GM21786 (cell line): ENCODE measurements around the gene CABP1.
"Not testable (repeated sequence)": the region's sequence is repeated elsewhere in the genome, so short reads cannot be mapped to it uniquely, and the experiment has no call there.

Source experiments
- ATAC-seq: cut with Tn5 transposase; IDR thresholded peaks from one replicate; pipeline ENCODE4 v1.9.1; 2021; ENCODE audit not compliant: unreplicated experiment

The CABP1 gene

DNA sequence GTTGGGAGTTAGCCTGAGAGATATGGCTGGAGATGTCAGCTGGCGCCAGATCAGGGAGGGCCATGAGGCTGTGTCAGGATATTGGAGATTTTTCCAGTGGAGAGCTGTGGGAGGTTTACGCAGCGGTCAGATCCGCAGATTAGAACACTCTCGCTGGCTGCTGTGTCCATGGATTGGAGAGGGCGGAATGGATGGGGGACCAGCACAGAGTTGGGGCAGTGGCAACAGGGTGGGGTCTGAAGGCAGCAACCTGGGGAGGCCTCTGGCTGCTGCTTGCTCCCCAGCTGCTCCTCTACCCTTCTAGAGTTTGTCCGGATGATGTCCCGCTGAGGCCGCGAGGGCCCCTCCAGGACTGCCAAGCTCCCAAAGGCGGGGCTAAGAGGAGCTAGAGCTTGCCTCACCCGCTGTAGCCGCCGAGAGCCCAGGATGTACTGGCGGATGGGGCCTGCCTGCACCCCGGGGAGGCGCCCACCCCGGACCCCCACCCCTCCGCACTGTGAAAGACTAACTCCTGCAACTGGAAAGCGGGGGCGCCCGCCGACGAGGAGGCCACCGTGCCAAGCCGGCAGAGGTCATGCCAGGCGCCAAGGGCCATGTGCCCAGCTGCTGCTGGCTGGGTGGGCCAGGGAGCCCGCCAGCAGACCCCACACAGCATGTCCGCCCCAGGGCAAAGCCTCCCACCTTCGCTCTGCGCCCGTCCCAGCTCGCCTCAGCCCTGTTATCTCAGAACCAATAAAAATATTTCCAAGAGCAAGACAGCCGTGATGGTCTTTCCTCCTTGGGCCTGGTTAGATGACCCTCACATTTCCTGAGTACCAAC is 26.4 kb downstream of the CABP1 start:
- no peak for ATAC-seq

DNA sequence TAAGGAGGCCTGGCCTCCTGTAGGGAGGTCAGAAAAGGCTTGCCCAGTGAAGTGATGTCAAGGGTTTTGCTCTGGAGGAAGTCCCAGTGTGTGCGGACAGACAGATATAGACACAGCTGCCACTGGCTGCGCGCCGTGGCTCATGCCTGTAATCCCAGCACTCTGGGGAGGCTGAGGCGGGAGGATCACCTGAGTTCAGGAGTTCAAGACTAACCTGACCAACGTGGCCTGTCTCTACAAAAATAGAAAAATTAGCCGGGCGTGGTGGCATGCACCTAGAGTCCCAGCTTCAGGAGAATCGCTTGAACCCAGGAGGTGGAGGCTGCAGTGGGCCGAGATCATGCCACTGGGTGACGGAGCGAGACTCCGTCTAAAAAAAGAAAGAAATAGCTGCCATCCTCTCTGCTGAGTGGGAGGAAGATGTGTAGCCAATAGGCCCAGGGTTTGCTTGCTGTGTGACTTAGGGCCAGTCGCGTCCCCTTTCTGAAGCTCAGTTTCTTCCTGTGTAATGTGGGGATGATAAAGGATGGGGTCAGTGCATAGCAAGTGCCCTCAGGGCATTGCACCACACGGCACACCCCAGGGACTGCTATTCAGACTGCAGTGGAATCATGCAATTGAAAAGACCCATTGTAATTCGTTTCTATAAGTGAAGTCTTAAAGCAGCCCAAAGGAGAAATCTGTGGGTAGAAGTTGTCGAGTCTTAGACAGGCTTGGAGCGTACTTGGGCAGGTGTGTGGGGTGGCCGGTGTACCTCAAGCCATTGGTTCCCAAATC is 27.9 kb downstream of the CABP1 start:
- ATAC-seq, result no peak

DNA sequence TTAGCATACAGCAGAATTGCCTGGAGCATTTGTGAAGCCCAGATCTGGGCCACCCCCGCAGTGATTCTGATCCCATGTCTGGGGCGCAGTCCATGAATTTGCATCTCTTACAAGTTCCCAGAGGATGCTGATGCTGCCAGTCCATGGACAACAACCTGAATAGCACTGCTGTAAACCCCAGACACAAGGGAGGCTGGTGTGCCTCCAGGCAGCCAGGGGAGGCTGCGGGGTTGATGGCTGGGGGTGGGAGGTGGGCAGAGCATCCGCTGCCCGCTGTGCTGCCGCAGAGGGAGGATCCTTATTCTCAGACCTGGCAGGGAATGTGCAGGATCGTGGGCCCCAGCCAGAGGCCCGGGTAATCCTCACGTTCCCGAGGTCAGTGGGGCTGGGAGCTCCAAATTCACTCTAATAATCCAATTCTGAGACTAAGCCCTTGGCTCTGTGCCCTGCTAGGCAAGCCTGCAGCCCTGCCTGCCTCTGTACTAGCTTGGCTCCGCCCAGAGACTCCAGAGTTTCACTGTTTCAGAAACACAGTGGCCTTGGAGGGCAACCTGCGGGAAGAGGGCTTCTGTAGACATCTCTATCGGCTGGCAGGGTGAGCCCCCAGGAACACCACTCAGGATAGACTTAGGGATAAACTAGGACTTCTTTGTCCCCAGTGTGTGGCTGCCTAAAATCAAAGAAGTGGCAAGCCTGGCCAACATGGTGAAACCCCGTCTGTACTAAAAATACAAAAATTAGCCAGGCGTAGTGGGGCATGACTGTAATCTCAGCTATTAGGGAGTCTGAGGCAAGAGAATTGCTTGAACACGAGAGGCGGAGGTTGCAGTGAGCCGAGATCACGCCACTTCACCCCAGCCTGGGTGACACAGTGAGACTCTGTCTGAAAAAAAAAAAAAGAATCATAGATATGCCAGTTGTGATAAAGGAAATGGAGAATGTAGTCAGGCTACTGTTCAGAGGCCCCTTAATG is 28.7 kb downstream of the CABP1 start:
- peak; percentile 62 for ATAC-seq

DNA sequence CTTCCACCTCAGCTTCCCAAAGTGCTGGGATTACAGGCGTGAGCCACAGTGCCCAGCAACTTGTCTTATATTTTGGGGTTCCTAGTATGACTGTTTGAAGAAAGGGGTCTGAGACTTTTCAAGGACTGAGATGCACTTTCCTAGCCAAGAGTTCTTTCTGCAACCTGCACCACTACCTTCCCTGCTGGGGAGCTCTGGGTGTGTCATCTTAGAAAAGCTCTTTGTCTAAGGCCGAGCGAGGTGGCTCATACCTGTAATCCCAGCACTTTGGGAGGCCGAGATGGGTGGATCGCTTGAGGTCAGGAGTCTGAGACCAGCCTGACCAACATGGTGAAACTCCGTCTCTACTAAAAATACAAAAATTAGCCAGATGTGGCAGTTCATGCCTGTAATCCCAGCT is 29.8 kb downstream of the CABP1 start:
- ATAC-seq, result not testable (repeated sequence)

DNA sequence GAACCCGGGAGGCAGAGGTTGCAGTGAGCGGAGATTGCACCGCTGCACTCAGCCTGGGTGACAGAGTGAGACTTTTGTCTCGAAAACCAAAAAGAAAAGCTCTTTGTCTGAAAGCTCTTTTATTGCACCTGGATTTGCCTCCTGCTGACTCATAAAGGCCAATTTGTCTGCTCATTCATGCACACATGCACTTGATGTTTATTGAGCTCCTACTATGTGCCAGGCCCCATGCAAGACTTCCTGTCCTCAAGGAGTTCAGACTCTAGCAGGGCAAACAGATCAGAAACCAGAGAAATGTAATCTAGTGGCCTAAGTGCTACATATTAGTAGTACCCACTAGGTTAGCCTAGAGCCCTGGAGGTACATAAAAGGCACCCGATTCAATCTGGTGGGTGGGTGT is 30.2 kb downstream of the CABP1 start:
- no peak for ATAC-seq

DNA sequence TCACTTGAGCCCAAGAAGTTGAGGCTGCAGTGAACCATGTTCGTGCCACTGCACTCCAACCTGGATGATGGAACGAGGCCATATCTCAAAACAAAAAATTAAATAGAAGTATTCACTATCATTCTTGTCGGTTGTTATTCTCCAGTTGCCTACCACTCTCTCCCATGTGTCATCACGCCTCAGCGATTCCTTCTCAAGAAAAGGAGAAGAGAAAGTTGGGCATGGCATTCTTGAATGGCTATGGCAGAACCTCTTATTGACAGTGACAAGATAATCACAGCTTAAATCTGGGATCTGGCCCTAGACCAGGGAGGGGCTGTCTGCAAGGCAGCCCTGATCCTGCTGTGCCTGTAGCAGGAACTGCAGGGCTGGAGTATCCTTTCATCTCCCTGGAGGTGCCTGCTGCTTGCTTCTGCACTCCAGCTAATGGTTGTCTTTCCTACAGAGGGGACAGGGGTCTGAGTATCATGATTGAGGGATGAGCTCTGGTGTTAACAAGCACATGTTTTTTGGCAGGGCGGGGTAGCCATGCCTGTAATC is 33.7 kb downstream of the CABP1 start:
- no peak for ATAC-seq

DNA sequence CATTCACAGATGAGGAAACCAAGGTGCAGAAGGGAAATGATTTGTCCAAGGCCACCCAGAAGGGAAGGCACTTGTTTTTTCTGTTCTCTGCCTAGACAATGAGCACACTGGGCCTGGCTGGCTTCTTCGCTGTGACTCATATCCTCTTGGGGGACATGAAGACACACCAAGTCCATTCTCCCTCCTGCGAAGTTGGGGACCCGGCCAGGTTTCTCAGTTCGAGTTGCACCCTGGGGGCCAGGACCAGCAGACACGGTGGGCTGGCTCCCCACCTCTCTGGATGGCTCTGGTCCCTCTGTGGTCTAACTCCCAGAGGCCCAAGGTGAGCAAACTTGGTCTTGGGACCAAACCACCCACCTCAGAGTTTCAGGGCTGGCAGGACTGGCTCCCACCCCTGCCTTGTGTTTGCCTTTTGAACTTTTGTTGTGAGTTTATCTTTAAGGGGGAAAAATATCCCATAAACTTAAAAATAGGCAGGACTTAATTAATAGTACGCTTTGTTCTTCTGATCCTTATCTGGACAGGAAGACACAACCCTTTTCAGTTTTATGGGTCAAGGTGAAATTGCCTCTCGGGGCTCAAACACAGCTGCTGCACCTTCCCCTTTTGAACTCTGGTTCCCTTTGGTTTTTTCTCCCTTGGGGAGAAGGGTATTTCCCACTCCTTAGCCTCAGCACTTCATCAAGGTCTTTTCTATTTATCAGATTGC is 37.5 kb downstream of the CABP1 start:
- peak; percentile 66 for ATAC-seq

DNA sequence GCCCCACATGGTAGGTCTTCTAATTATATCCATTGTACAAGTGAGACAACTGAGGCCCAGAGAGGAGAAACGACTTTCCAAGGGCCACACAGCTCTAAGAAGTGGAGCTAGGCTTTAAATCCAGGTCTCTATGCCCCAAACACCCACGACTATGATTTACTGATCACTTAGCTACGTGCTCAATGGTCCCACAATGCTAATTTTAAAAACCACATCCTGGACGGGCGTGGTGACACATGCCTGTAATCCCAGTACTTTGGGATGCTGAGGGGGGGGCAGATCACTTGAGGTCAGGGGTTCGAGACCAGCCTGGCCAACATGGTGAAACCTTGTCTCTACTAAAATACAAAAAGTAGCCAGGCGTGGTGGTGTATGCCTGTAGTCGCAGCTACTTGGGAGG is 38.1 kb downstream of the CABP1 start:
- ATAC-seq, result no peak

DNA sequence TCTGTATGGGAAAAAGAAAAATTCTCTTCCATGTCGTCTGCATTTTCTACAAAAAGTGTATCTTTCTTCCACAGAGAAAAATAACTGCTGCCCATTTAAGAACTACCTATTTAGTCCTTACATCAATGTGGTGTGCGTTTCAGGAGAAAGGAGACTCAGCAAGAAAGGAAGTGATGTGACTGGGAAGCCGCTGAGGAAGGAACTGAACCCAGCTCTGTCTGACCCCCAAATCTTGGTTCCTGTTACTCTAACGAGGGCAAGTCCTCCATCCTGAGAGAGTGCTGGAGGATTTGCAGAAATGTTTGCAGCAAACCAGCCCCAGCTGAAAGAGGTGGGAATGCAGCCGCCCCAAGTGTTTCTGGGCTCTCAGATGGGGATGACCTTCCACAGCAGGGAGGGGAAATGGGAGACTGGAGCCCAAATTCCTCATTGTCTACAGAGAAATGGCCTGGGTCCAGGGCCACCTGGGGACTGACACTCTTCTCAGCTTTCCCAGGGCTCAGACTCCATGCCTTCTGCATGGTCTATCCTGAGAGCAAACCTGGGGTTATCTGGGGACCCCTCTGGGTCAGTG is 39.8 kb downstream of the CABP1 start:
- no peak for ATAC-seq

DNA sequence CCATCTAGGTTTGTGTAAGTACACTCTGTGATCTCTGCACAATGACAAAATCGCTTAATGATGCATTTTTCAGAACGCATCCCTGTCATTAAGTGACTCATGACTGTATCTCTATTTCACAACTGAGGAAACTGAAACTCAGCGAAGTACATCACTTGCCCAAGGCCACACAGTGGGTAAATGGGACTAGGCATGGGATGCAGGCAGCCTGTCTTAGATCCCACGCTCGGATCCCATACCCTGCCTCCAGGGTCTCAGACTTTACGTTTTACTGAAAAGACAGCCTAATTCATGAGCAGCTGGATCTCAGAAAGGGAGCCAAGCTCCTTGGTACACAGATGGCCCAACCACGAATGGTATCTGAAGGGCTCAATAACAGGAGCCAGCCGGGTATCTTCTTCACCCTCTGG is 44.1 kb downstream of the CABP1 start:
- ATAC-seq, result peak; percentile 14

DNA sequence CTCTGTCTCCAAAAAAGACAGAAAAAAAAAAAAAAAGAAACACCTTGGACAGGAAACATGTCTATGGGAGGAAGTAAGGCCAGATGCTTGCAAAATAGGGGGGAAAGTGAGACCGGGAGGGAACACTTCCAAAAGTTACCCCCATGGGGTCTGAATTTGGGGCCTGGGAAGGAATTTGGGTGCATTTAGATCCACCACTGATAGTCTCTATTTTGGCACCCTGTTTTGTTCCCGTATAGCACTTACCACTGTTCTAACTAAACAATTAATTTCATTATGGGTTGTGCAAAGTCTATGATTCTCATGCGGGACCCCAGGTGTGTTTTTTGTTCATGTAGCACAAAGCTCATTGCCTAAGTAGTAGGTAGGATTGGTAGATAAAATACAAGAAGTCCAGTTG is 45.1 kb downstream of the CABP1 start:
- no peak for ATAC-seq

DNA sequence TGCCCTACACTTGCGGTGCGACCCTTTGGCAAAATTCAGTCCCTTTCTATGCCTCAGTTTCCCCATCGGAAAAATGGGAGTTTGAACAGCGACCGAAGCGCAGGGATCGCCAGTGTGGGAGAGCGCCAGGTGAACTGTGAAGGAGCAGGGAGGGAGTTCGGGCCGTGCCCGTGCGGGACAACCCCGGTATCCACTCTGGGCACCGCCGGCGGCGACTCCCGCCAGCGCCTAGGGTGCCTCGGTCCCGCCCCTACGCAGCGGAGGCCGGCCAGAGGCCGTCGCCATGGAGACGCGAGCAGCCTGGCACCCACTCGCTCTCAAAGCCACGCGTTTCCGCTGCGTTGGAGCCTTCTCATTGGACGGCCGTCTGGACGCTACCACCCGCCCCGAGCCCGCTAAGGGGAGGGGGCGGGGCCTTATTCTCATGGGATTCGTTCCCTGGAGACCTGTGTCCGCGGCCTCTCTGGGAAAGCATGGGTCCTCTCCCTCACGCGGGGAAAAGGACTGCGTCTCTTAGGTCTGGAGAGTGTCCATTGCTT is 45.8 kb downstream of the CABP1 start:
- ATAC-seq, result peak; percentile 59

DNA sequence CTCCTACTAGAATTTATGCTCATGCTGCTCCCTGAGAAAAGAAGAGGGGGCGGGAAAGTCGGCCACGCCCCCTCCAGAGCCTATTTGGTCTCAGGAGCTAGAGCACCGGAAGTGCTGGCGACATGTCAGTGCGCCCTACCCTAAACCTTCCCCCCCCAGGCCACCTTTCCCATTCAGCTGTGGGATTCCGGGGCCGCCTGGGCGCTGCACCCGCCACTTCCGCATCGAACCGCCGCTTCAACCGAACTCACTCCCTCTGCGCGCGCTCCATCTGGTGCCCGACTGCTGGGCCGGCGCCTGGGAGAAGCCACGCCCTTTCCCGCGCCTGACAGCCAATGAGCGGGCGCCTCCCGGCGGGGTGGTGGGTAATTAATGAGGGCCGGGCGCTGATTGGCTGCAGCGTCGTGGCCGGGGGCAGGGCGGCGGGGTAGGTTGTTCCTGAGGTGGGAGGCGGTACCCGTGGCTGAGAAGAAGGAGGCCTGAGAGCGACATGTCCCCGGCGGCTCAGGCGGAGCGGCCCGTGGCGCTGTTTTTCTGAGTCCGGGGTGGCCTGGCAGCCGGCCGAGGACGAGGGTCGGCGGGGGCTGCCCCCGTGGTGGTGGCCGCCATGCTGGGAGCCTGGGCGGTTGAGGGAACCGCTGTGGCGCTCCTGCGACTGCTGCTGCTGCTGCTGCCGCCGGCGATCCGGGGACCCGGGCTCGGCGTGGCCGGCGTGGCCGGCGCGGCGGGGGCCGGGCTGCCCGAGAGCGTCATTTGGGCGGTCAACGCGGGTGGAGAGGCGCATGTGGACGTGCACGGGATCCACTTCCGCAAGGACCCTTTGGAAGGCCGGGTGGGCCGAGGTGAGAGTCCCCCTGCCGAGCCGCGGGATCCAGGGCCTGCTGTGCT is 46.5 kb downstream of the CABP1 start, which contains the start of gene MLEC:
TSS of gene MLEC (plus strand) at position 460 of the 888 bp plus-strand sequence. CDS start at position 608, 148 bp downstream.
- peak; percentile 59 for ATAC-seq

DNA sequence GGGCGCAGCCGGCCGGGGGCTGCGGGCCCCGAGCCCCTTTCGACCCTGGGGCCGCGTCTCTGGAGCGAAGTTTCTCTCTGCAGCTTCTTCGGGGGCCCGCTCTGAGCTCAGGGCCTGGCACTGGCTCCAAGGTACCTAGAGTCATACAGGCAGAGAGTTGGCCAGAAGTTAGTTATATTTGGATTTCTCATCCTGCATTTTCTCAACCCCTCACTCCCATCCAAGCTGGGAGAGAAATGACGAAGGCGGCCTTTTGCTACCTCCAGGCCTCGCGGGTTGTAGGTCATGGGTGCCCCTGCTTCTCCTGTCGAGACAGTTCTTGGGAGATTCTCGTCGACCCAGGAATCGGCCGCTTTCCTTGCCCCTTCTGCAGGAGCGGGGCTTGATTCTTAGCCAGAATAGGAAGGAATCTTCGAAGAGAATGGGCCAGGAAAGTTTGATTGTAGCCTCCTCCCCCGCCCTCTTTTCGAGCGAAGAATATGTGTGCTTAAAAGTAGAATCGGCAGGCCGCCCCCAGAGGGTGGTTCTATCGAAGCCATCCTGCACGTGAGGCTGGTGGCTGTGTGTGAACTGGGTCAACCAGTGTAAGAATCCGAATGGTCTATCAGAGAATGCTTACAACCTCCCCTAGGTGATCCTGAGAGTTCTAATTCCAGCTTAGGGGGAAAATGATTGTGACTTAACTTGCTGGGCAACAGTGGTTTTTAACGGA is 47.3 kb downstream of the CABP1 start:
- no peak for ATAC-seq

DNA sequence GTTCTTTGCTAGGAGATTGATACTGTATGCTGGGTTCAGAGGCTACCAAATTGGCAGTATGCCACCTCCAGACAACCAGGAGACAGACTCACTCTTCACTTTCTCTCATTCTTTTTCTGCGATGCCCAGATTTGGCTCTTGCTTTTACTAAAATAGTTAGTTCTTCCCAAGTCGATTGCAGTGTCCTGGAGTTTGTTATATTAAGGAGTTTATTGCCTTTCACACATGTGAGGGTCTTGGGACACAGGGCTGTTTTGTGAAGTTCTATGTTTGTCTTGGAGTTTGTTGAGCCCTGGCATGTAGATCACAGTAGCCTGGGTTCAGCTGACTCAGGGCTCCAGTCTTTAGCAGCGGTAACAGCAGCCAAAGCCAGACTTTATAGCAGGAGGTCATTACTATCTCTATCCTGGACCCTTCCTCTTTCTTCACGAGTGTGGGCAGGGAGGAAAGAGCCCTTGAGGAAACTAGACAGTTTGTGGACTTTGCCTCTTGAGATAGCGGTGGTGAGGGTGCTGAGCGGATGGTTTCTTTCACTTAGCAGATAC is 48.2 kb downstream of the CABP1 start:
- no peak for ATAC-seq

DNA sequence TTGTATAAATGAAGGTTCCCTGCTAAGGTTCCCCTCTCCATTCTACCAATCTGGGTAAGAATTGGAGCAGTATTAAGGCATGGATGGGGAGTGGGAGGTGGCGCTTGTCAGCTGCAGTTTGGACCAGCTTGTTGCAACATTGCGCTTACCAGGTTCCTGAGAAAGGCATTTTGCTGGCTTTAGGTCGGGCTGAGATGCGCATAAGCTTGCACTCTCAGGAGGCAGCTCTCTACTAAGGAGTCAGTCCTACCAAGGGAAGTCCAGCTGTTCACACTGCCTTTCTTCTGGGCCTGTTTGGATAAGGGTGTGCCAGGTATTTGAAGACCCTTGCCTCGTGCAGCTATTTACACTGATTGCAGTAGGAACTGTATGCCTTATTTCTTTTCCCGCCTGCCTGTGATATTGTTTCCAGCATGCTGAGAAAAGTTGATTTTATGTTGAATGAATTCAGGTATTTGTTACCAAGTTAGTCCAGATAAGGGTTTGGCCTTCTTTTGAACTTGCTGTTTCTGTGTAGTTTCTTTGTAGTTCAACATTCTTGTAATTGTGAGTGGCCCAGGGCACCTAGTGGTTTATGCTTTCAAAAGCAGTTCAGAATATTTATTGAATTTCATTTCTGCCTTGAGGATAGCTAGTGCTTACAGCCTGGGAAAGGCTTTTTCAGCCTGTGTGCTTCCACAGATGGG is 49.1 kb downstream of the CABP1 start:
- ATAC-seq, result no peak

DNA sequence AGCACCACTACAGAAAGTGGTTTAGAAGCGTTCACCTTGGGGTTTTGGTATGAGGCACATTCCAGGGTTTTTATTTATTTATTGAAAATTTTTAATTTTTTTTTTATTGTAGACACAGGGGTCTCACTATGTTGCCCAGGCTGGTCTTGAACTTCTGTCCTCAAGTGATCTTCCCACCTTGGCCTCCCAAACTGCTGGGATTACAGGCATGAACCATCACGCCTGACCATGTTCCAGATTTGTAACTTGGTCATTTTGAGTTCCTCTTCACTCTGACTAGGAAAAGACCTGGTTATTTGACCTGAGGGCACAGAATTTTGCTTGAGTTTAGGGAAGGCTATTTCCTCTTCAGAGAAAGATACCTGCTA is 49.6 kb downstream of the CABP1 start:
- ATAC-seq, result no peak
